HG03378 (cell line): Measurements from ENCODE around the gene TFF2.

Experiments
- ATAC-seq: cut with Tn5 transposase; IDR thresholded peaks from one replicate; pipeline ENCODE4 v1.9.1; 2021; ENCODE audit warnings: mild to moderate bottlenecking, moderate library complexity; ENCODE audit not compliant: unreplicated experiment

TFF2 gene

GRCh38 chr21:42384156-42384945 lies 33.6 kb upstream of the TFF2 start:
- ATAC-seq: no peak

GRCh38 chr21:42383331-42383730 lies 32.5 kb upstream of the TFF2 start:
- ATAC-seq: no peak

GRCh38 chr21:42382915-42383314 lies 32.1 kb upstream of the TFF2 start:
- ATAC-seq: no peak

- ATAC-seq: no peak
These were observed 30.7 kb upstream of the TFF2 start for GRCh38 chr21:42381347-42381984.

- no peak for ATAC-seq
These were observed 28.8 kb upstream of the TFF2 start for GRCh38 chr21:42379426-42380215.

GRCh38 chr21:42378418-42378817 lies 27.6 kb upstream of the TFF2 start:
- no peak for ATAC-seq

- ATAC-seq: no peak
These were observed 27.2 kb upstream of the TFF2 start for GRCh38 chr21:42377951-42378340.

GRCh38 chr21:42377211-42377950 lies 26.6 kb upstream of the TFF2 start:
- ATAC-seq: no peak

GRCh38 chr21:42376338-42376982 lies 25.7 kb upstream of the TFF2 start:
- ATAC-seq: no peak

- no peak for ATAC-seq
These were observed 25.2 kb upstream of the TFF2 start for GRCh38 chr21:42375966-42376337.

- ATAC-seq: no peak
These were observed 24.7 kb upstream of the TFF2 start for GRCh38 chr21:42375506-42375905.

- no peak for ATAC-seq
These were observed 24.2 kb upstream of the TFF2 start for GRCh38 chr21:42374864-42375499.

- ATAC-seq: no peak
These were observed 23.7 kb upstream of the TFF2 start for GRCh38 chr21:42374457-42374856.

GRCh38 chr21:42373908-42374455 lies 23.2 kb upstream of the TFF2 start:
- no peak for ATAC-seq

GRCh38 chr21:42373196-42373907 lies 22.6 kb upstream of the TFF2 start:
- ATAC-seq: no peak

GRCh38 chr21:42370894-42371654 lies 20.3 kb upstream of the TFF2 start:
- ATAC-seq: no peak

- no peak for ATAC-seq
These were observed 19.0 kb upstream of the TFF2 start for GRCh38 chr21:42369821-42370220.

- no peak for ATAC-seq
These were observed 16.8 kb upstream of the TFF2 start for GRCh38 chr21:42367367-42368165.
